Keratinocyte (primary cell): ENCODE measurements around the gene GRAMD1C. TPM values are rescaled to one million over a fixed set of nuclear protein-coding genes. Genes with fewer than 3 reads are reported as not detected.

Experiments
- DNase-seq: peaks from one replicate; pipeline ENCODE4 v3.0.0-alpha.2; 2011; ENCODE audit warnings: low read depth, missing footprints, low spot score
- FAIRE-seq: peaks from 2 replicates; lab custom pipeline; 2011; peaks lifted over from hg19 to GRCh38; lab: Jason Lieb, UNC
- H2AFZ ChIP-seq: 2 replicates; pipeline ENCODE4 v1.6.0; 2012; ENCODE audit warnings: low read length, control low read depth, inconsistent platforms; ENCODE audit not compliant: control insufficient read depth
- H3K27ac ChIP-seq: 2 replicates; pipeline ENCODE4 v1.5.1; 2011; ENCODE audit warnings: low read length; ENCODE audit not compliant: control insufficient read depth, insufficient read depth
- H3K27me3 ChIP-seq: 3 replicates; pipeline ENCODE4 v1.6.0; 2011; ENCODE audit warnings: low read length; ENCODE audit not compliant: control insufficient read depth, insufficient read depth; ENCODE audit errors: extremely low read depth
- H3K36me3 ChIP-seq, 2 experiments: 2 replicates in 1 of 2; 3 replicates in 1 of 2; pipeline ENCODE4 v1.5.1; 2011; ENCODE audit warnings: low read length in 2 of 2, mild to moderate bottlenecking in 1 of 2; ENCODE audit not compliant: control insufficient read depth in 2 of 2, insufficient read depth in 2 of 2; ENCODE audit errors: extremely low read depth in 1 of 2
- H3K4me1 ChIP-seq: 3 replicates; pipeline ENCODE4 v1.5.1; 2011; ENCODE audit warnings: low read length; ENCODE audit not compliant: control insufficient read depth, insufficient read depth; ENCODE audit errors: extremely low read depth
- H3K4me2 ChIP-seq: 3 replicates; pipeline ENCODE4 v1.6.0; 2011; ENCODE audit warnings: low read depth, low read length; ENCODE audit not compliant: control insufficient read depth, insufficient read depth; ENCODE audit errors: extremely low read depth
- H3K4me3 ChIP-seq, 3 experiments: fragments of 200-600 bp in 1 of 3; sonication (generic) in 1 of 3; 2 replicates in 2 of 3; 3 replicates in 1 of 3; pipeline ENCODE4 v1.5.1; 2011 to 2016; ENCODE audit warnings: low read length in 3 of 3, mild to moderate bottlenecking in 3 of 3, control low read depth in 2 of 3, inconsistent platforms in 1 of 3, low read depth in 1 of 3, mixed read lengths in 1 of 3, mixed run types in 1 of 3, moderate library complexity in 1 of 3; ENCODE audit not compliant: control insufficient read depth in 2 of 3, insufficient read depth in 2 of 3; ENCODE audit errors: extremely low read depth in 1 of 3
- H3K79me2 ChIP-seq: 2 replicates; pipeline ENCODE4 v1.6.0; 2012; ENCODE audit warnings: low read length; ENCODE audit not compliant: control insufficient read depth, insufficient read depth
- H3K9ac ChIP-seq: 3 replicates; pipeline ENCODE4 v1.6.0; 2011; ENCODE audit warnings: low read length; ENCODE audit not compliant: control insufficient read depth, insufficient read depth; ENCODE audit errors: extremely low read depth
- H3K9me1 ChIP-seq: 3 replicates; pipeline ENCODE4 v1.6.0; 2011; ENCODE audit warnings: low read length; ENCODE audit not compliant: control insufficient read depth, insufficient read depth; ENCODE audit errors: extremely low read depth
- H3K9me3 ChIP-seq: 2 replicates; pipeline ENCODE4 v1.5.1; 2012; ENCODE audit warnings: low read depth, low read length; ENCODE audit not compliant: control insufficient read depth
- H4K20me1 ChIP-seq: 3 replicates; pipeline ENCODE4 v1.6.0; 2011; ENCODE audit warnings: low read length; ENCODE audit not compliant: control insufficient read depth, insufficient read depth; ENCODE audit errors: extremely low read depth
- CTCF ChIP-seq, 3 experiments: IDR thresholded peaks in 1 of 3; conservative IDR thresholded peaks in 1 of 3; optimal IDR thresholded peaks in 1 of 3; 2 replicates in 2 of 3; 3 replicates in 1 of 3; pipeline versions ENCODE3 to v1.5.1; 2011; ENCODE audit warnings: low read length in 3 of 3, mild to moderate bottlenecking in 3 of 3, moderate library complexity in 2 of 3, control low read depth in 1 of 3, inconsistent platforms in 1 of 3; ENCODE audit not compliant: insufficient read depth in 2 of 3; ENCODE audit errors: extremely low read depth in 1 of 3
- EZH2 ChIP-seq: IDR thresholded peaks from one replicate; pipeline ENCODE4 v1.6.1; 2012; ENCODE audit warnings: inconsistent platforms, mild to moderate bottlenecking, low read length, moderate library complexity
- dilution Hi-C: fragments of 300-500 bp; cut with MboI; formaldehyde crosslinking; loops from one replicate; pipeline ENCODE4 v1.7.0; 2020; ENCODE audit warnings: low sequenced_read_pairs; ENCODE audit not compliant: extremely low pct_ligation_motif_present
- polyA plus RNA-seq, 5 experiments: library from polyadenylated mRNA; depleted of rRNA in 3 of 5; stranded (reverse) in 3 of 5; stranded (forward) in 1 of 5; unstranded in 1 of 5; fragments of >200 nt; gene quantifications; 1 replicate in 1 of 5; 2 replicates in 3 of 5; 3 replicates in 1 of 5; pipeline versions ENCODE4 v1.2.1 to v1.2.3, GENCODE V29; 2011 to 2012; ENCODE audit warnings: missing spikeins in 2 of 5, low read depth in 1 of 5, low replicate concordance in 1 of 5

The GRAMD1C gene
- polyA plus RNA-seq, 1 donor (not counting 4 experiments of a cell fraction or from before 2014, with no cell fraction given): 2.7 TPM

GRCh38 chr3:113828600-113828999 lies 10.0 kb upstream of the GRAMD1C start:
- H3K79me2 ChIP-seq: no peaks in the 10 kb centered on the region
- no peaks in the 10 kb centered on the region for H3K9me1 ChIP-seq
- no peak for TF ChIP-seq CTCF (optimal IDR thresholded peaks at IDR 0.05 in 1 of 3, IDR thresholded peaks at IDR 0.05 in 1 of 3, conservative IDR thresholded peaks at IDR 0.05 in 1 of 3; ENCODE audit: extremely low read depth in 1 of 3, insufficient read depth in 2 of 3, low read length in 3 of 3)
- no peak for TF ChIP-seq EZH2
- H3K4me3 ChIP-seq: no peak overlapping the region
- DNase-seq (no peak), FAIRE-seq (no peak)
- H3K9me3 ChIP-seq: no peaks in the 10 kb centered on the region
- no peak overlapping the region for H3K4me2 ChIP-seq
- no peak overlapping the region for H3K27ac ChIP-seq
- H3K9ac ChIP-seq: no peak overlapping the region
- H3K36me3 ChIP-seq: no peaks in the 10 kb centered on the region
- H3K27me3 ChIP-seq: no peaks in the 10 kb centered on the region
- dilution Hi-C loops: no loop called here
- H4K20me1 ChIP-seq: no peaks in the 10 kb centered on the region
- H2AFZ ChIP-seq: no peak overlapping the region
- H3K4me1 ChIP-seq: peaks cover 16% of the 10 kb centered on the region

- dilution Hi-C loops: no loop called here
- Histone ChIP-seq H3K79me2 (no peaks in the 10 kb centered on the region), H4K20me1 (no peaks in the 10 kb centered on the region), H3K9me1 (no peaks in the 10 kb centered on the region), H3K36me3 (no peaks in the 10 kb centered on the region), H3K4me1 (peaks cover 16% of the 10 kb centered on the region), H3K4me3 (no peak overlapping the region), H3K4me2 (no peak overlapping the region), H3K27me3 (no peaks in the 10 kb centered on the region), H2AFZ (no peak overlapping the region), H3K9me3 (no peaks in the 10 kb centered on the region), H3K9ac (no peak overlapping the region), H3K27ac (no peak overlapping the region)
- TF ChIP-seq EZH2: no peak
- TF ChIP-seq CTCF (optimal IDR thresholded peaks at IDR 0.05 in 1 of 3, IDR thresholded peaks at IDR 0.05 in 1 of 3, conservative IDR thresholded peaks at IDR 0.05 in 1 of 3; ENCODE audit: extremely low read depth in 1 of 3, insufficient read depth in 2 of 3, low read length in 3 of 3): no peak
- no peak for FAIRE-seq
- no peak for DNase-seq
Measured at GRCh38 chr3:113829576-113830354, 8.8 kb upstream of the GRAMD1C start.
